Measurements from ENCODE around the gene NSG1.
"Not testable (repeated sequence)": the region's sequence is repeated elsewhere in the genome, so short reads cannot be mapped to it uniquely, and the experiment has no call there.

- TF ChIP-seq CTCF (IDR thresholded peaks at IDR 0.05; ENCODE audit: insufficient read depth, low read length); REST (IDR thresholded peaks at IDR 0.05; ENCODE audit: insufficient replicate concordance, low read depth); SPI1 (IDR thresholded peaks at IDR 0.05; ENCODE audit: borderline replicate concordance, low read depth); POLR2AphosphoS5 (IDR thresholded peaks at IDR 0.05; ENCODE audit: low read depth): not testable (repeated sequence)
These were observed 35.2 kb downstream of the NSG1 start for GRCh38 chr4:4422117-4422516.
